Keratinocyte (primary cell): ENCODE measurements around the gene TSHZ3.

Experiments used
- EZH2 ChIP-seq: IDR thresholded peaks from one replicate; pipeline ENCODE4 v1.6.1; 2012; ENCODE audit warnings: inconsistent platforms, mild to moderate bottlenecking, low read length, moderate library complexity
- TF ChIP-seq, protein P1 (sequence below), 3 experiments: IDR thresholded peaks in 1 of 3; conservative IDR thresholded peaks in 1 of 3; optimal IDR thresholded peaks in 1 of 3; 2 replicates in 2 of 3; 3 replicates in 1 of 3; pipeline versions ENCODE3 to v1.5.1; 2011; ENCODE audit warnings: low read length in 3 of 3, mild to moderate bottlenecking in 3 of 3, moderate library complexity in 2 of 3, control low read depth in 1 of 3, inconsistent platforms in 1 of 3; ENCODE audit not compliant: insufficient read depth in 2 of 3; ENCODE audit errors: extremely low read depth in 1 of 3

DNA sequence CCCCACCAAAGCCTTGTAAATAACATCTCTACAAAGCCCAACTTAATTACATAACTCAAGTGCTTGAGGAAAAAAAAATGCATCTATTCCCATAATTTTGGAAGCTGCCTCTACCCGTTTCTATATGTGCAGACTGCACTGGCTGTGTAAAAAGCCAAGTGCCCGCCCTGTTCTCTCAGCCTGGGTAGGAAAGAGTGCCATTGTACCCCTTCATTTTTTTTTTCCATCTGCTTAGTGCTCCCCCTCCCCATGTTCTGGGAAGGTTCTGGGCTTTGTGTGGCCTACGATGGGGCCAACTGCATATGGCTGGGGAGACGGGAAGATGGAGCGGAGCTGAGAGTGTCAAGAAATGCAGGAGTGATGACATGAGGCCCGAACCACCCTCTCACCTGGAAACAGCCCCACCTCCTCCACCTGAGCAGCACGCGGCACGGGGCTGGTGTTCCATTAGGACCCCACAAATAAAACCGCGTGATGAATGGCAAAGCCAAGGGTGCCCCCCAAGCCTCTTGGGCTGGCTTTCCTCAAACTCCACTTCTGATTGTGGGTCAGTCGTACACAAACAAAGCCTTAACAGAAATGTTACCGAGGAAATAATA, 42.1 kb downstream of the TSHZ3 start:
- TF ChIP-seq, protein P1, sequence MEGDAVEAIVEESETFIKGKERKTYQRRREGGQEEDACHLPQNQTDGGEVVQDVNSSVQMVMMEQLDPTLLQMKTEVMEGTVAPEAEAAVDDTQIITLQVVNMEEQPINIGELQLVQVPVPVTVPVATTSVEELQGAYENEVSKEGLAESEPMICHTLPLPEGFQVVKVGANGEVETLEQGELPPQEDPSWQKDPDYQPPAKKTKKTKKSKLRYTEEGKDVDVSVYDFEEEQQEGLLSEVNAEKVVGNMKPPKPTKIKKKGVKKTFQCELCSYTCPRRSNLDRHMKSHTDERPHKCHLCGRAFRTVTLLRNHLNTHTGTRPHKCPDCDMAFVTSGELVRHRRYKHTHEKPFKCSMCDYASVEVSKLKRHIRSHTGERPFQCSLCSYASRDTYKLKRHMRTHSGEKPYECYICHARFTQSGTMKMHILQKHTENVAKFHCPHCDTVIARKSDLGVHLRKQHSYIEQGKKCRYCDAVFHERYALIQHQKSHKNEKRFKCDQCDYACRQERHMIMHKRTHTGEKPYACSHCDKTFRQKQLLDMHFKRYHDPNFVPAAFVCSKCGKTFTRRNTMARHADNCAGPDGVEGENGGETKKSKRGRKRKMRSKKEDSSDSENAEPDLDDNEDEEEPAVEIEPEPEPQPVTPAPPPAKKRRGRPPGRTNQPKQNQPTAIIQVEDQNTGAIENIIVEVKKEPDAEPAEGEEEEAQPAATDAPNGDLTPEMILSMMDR (optimal IDR thresholded peaks at IDR 0.05 in 1 of 3, IDR thresholded peaks at IDR 0.05 in 1 of 3, conservative IDR thresholded peaks at IDR 0.05 in 1 of 3; ENCODE audit: extremely low read depth in 1 of 3, insufficient read depth in 2 of 3, low read length in 3 of 3): no peak
- TF ChIP-seq EZH2: no peak
